NOMO-1 treated with dmso at 0.1 percent for 144 hours (cell line): ENCODE results near the gene STK10.
A peak's percentile ranks its signal among the peaks of the same experiment; 100 is the strongest.

Source experiments
- DNase-seq: peaks from one replicate; lab custom pipeline; 2025; ENCODE audit not compliant: unreplicated experiment; lab: John Stamatoyannopoulos, UW

Gene STK10

GRCh38 chr5:172110921-172111851 is 76.8 kb downstream of the STK10 start:
- DNase-seq = peak; percentile 98

GRCh38 chr5:172110260-172110815 is 77.7 kb downstream of the STK10 start:
- no peak for DNase-seq

GRCh38 chr5:172109749-172110148 is 78.3 kb downstream of the STK10 start:
- no peak for DNase-seq

GRCh38 chr5:172107571-172107970 is 80.5 kb downstream of the STK10 start:
- no peak for DNase-seq

GRCh38 chr5:172106511-172107356 is 81.3 kb downstream of the STK10 start:
- DNase-seq = peak; percentile 20

- DNase-seq = no peak
Measured at GRCh38 chr5:172105811-172106210, 82.2 kb downstream of the STK10 start.

GRCh38 chr5:172104801-172105701 is 83.0 kb downstream of the STK10 start:
- DNase-seq = no peak

- no peak for DNase-seq
Measured at GRCh38 chr5:172104021-172104420, 84.0 kb downstream of the STK10 start.

GRCh38 chr5:172102913-172103626 is 85.0 kb downstream of the STK10 start:
- DNase-seq = no peak

GRCh38 chr5:172102218-172102870 is 85.7 kb downstream of the STK10 start:
- no peak for DNase-seq

GRCh38 chr5:172101547-172102217 is 86.3 kb downstream of the STK10 start:
- DNase-seq = no peak

- no peak for DNase-seq
Measured at GRCh38 chr5:172098883-172099282, 89.1 kb downstream of the STK10 start.

GRCh38 chr5:172098046-172098445 is 90.0 kb downstream of the STK10 start:
- no peak for DNase-seq

GRCh38 chr5:172097356-172097755 is 90.7 kb downstream of the STK10 start:
- DNase-seq = no peak

- no peak for DNase-seq
Measured at GRCh38 chr5:172096207-172096940, 91.7 kb downstream of the STK10 start.

- DNase-seq = no peak
Measured at GRCh38 chr5:172095368-172096206, 92.4 kb downstream of the STK10 start.

- DNase-seq = no peak
Measured at GRCh38 chr5:172093965-172094364, 94.1 kb downstream of the STK10 start.
